ENCODE measurements around the gene GPC6.
"Not testable (repeated sequence)": the region's sequence is repeated elsewhere in the genome, so short reads cannot be mapped to it uniquely, and the experiment has no call there.

The GPC6 gene

GRCh38 chr13:93316841-93317240 lies 90.2 kb downstream of the GPC6 start:
- in situ Hi-C loops (cut with MboI; ENCODE audit: low sequenced_read_pairs) = no loop called here

- in situ Hi-C loops (cut with MboI; ENCODE audit: low sequenced_read_pairs) = no loop called here
Measured at GRCh38 chr13:93318534-93319254, 92.1 kb downstream of the GPC6 start.

- in situ Hi-C loops (cut with MboI; ENCODE audit: low sequenced_read_pairs) = no loop called here
Measured at GRCh38 chr13:93320942-93321341, 94.3 kb downstream of the GPC6 start.

- in situ Hi-C loops (cut with MboI; ENCODE audit: low sequenced_read_pairs) = not testable (repeated sequence)
Measured at GRCh38 chr13:93323880-93324279, 97.3 kb downstream of the GPC6 start.

GRCh38 chr13:93325303-93326233 lies 99.0 kb downstream of the GPC6 start:
- in situ Hi-C loops (cut with MboI; ENCODE audit: low sequenced_read_pairs) = no loop called here

- in situ Hi-C loops (cut with MboI; ENCODE audit: low sequenced_read_pairs) = no loop called here
Measured at GRCh38 chr13:93326234-93326811, 99.7 kb downstream of the GPC6 start.

- in situ Hi-C loops (cut with MboI; ENCODE audit: low sequenced_read_pairs) = no loop called here
Measured at GRCh38 chr13:93328943-93329342, 102.3 kb downstream of the GPC6 start.

GRCh38 chr13:93336728-93337127 lies 110.1 kb downstream of the GPC6 start:
- in situ Hi-C loops (cut with MboI; ENCODE audit: low sequenced_read_pairs) = no loop called here

- in situ Hi-C loops (cut with MboI; ENCODE audit: low sequenced_read_pairs) = no loop called here
Measured at GRCh38 chr13:93338030-93338429, 111.4 kb downstream of the GPC6 start.

- in situ Hi-C loops (cut with MboI; ENCODE audit: low sequenced_read_pairs) = no loop called here
Measured at GRCh38 chr13:93338906-93339305, 112.3 kb downstream of the GPC6 start.

- in situ Hi-C loops (cut with MboI; ENCODE audit: low sequenced_read_pairs) = no loop called here
Measured at GRCh38 chr13:93339550-93339949, 112.9 kb downstream of the GPC6 start.

- in situ Hi-C loops (cut with MboI; ENCODE audit: low sequenced_read_pairs) = no loop called here
Measured at GRCh38 chr13:93341517-93341916, 114.9 kb downstream of the GPC6 start.

GRCh38 chr13:93343097-93343496 lies 116.5 kb downstream of the GPC6 start:
- in situ Hi-C loops (cut with MboI; ENCODE audit: low sequenced_read_pairs) = no loop called here

GRCh38 chr13:93344048-93344705 lies 117.6 kb downstream of the GPC6 start:
- in situ Hi-C loops (cut with MboI; ENCODE audit: low sequenced_read_pairs) = no loop called here

GRCh38 chr13:93345024-93345423 lies 118.4 kb downstream of the GPC6 start:
- in situ Hi-C loops (cut with MboI; ENCODE audit: low sequenced_read_pairs) = no loop called here

- in situ Hi-C loops (cut with MboI; ENCODE audit: low sequenced_read_pairs) = no loop called here
Measured at GRCh38 chr13:93345770-93346169, 119.2 kb downstream of the GPC6 start.

- in situ Hi-C loops (cut with MboI; ENCODE audit: low sequenced_read_pairs) = no loop called here
Measured at GRCh38 chr13:93352616-93353015, 126.0 kb downstream of the GPC6 start.

GRCh38 chr13:93355094-93355493 lies 128.5 kb downstream of the GPC6 start:
- in situ Hi-C loops (cut with MboI; ENCODE audit: low sequenced_read_pairs) = no loop called here

- in situ Hi-C loops (cut with MboI; ENCODE audit: low sequenced_read_pairs) = no loop called here
Measured at GRCh38 chr13:93356469-93356868, 129.9 kb downstream of the GPC6 start.

GRCh38 chr13:93360021-93360420 lies 133.4 kb downstream of the GPC6 start:
- in situ Hi-C loops (cut with MboI; ENCODE audit: low sequenced_read_pairs) = no loop called here

- in situ Hi-C loops (cut with MboI; ENCODE audit: low sequenced_read_pairs) = no loop called here
Measured at GRCh38 chr13:93361703-93362102, 135.1 kb downstream of the GPC6 start.
